Suprapubic skin (tissue), 3 donors: ENCODE results near the gene SNRPE.

Experiments used
- CTCF ChIP-seq, 2 donors: fragments of 200-600 bp in 1 of 2; fragments of 450-650 bp in 1 of 2; sonication (generic) in 1 of 2; IDR thresholded peaks; one replicate each; pipeline ENCODE4 v1.5.1; 2016 to 2019; ENCODE audit warnings: antibody characterized with exemption in 2 of 2, mild to moderate bottlenecking in 1 of 2, moderate library complexity in 1 of 2
- POLR2A ChIP-seq, 2 donors: fragments of 450-650 bp; IDR thresholded peaks; one replicate each; pipeline ENCODE4 v1.6.1; 2017; ENCODE audit warnings: antibody characterized with exemption in 2 of 2, mild to moderate bottlenecking in 2 of 2, moderate library complexity in 2 of 2

GRCh38 chr1:203916756-203917155, 55.4 kb downstream of the SNRPE start:
- TF ChIP-seq CTCF (IDR thresholded peaks at IDR 0.05) (no peak), POLR2A (IDR thresholded peaks at IDR 0.05) (no peak)
